ENCODE measurements around the gene PRICKLE1.

Gene PRICKLE1

DNA sequence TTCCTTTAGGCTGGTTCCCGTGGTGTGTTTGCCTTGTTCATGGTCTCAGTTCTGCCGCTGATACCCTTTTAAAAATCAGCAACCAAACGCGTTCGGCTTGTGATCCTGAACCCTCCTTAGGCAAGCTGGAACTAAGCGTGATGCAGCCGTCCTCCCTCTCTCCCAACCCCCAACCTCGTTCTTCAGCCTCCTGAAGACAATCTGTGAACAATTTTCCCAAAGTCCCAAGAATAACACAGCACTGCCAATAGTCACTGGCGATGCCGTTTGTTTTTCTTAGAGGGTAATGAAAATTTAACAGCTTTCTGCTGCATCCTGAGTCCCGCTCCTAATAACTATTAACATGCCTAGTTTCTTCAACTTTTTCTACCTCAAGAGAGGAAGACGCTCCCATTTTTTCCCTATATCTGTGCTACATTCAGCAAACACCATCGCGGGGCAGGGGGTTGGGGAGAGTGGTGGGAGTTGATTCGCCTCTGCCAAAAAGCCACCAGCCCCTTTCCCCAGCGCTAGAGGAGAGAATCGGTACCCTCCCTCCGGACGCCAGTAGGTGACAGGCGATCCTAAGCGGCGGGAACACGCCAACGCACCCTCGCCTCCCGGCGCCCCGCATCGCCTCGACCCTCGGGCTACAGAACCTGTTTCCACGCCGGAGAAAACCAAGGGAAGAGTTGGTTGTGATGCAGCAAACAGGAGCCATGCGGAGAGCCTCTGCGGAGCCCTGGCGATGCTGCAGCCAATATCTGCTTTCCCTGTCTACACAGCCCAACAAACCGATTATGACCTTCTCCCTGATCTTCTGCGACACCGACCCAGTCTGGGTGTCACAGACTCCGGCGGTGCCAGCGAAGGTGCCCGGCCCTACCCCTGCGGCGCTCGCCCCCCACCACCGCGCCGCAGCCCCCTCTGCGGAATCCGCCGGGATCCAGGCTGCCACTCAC is 752 bp downstream of the PRICKLE1 start:
- DNase-seq = no peak

DNA sequence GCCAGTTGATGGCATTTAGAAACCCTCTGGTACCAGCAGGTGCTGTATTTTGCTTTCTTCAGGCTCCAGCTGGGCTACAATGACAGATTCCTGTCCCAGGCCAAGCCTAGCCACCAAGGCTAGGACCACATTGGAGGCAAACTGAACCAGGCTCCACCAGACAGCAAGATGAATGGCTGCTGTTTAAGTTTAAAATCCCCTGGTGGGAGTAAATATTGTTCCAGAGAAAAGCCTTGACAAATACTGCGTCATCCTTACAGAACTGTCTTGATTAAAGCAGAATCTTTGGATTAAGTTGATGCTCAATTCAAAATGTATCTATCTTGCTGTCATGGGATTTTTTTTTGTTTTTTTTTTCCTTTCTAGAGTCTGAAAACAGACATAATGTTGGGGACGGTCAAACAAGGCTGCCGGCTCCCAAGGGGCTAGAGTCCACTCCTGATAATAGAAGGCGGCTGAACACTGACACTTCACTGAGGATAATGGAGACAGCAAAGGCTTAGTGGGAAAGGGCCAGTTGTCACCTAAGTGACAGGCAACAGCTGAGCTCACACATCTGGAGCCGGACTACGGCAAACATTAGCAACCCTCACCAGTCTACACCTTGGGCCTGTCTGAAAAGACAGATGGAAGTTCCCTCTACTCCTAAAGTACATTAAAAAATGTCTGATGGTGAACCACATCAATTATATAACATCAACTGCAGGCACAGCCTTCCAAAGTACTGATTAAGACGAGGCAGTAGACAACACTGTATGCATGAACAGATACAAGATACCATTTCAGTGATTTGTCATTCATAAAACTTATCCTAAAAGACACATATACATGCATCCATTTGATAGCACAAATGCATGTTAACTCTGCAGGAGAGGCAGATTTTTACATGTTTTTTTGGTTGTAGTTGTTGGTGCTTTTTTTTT is 1.7 kb downstream of the PRICKLE1 start:
- DNase-seq = no peak

DNA sequence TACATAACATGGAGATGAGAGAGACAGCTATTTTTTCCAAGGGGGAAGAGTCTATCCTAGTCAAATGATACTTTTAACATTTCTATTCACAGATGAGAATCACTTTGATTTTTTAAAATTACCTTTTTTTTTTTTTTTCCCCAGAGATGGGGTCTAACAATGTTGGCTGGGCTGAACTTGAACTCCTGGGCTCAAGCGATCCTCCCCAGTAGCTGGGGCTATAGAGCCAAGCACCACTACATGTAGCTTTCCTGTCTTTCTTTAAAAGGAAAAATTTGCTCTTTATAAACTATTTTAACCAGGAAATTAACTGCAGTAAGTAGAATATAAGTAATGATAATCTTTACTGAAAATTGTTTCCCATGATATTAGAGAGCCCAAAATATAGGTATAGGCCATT is 3.3 kb downstream of the PRICKLE1 start:
- DNase-seq = no peak

DNA sequence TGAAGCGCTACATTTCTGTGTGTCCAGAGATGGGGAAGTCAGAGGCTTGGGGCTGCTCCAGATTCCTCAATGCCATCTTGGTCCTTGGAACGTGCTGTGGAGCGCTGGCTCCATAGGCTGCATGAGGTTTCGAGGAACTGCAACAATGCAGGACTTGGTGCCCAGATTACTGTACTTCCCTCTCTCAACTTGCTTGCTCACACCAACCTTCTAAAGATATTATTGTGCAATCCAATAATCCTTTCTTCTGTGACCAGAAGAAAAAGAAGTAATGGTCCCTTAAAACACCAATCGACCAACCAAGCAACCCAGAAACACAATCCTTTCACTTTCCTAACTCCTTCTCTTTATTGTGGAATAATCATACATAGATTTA is 3.7 kb downstream of the PRICKLE1 start:
- no peak for DNase-seq

DNA sequence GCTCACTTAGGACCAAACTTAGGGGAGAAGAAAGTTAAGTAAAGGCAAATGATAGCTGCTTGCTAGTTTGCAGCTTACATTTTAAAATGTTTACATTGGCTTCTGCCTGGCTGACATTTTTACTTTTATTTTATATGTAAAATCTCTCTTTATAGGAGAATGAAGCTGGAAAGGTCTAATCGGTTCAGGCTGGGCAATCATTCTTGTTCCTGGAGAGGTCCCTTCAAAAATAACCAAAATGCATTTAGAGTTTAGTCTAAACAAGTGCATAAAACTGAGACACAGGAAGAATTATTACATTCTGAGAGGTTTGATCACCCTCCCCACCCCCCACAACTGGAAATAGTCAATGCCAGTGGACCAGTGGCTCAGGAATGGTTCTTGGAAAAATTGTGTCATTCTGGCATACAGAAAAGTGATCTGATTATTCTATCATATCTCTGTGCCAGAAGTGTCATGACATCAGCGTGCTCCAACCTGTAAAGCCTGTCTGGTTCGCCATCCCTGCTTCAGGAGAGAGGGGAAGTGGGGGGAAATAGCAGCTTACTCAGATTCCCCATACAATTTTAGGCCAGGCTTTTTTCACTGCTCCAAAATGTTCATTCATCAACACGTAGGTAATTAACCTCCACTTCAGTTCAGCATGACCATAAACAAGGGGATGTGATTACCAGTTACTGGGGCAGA is 4.2 kb downstream of the PRICKLE1 start:
- DNase-seq = no peak

DNA sequence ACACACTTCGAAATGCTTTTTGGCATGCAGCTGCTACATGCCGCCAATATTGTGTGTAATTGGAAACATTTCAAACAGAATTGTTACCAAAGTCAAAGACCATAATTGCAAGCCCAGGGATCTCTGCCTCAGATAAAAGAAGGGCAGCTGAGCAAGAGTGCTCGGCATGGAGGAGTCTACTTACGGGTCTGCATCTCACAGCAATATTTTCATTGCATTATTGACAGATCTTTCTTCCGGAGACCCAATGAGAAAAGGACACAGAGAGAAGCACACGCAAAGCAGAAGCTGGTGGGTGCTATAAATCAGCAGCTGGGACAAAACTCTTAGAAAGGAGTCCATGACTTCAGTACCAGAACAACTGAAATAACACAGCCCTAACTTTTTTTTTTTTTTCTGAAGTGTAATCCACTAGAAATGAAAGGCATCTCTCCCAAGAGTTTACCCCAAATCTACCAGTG is 4.9 kb downstream of the PRICKLE1 start:
- no peak for DNase-seq

DNA sequence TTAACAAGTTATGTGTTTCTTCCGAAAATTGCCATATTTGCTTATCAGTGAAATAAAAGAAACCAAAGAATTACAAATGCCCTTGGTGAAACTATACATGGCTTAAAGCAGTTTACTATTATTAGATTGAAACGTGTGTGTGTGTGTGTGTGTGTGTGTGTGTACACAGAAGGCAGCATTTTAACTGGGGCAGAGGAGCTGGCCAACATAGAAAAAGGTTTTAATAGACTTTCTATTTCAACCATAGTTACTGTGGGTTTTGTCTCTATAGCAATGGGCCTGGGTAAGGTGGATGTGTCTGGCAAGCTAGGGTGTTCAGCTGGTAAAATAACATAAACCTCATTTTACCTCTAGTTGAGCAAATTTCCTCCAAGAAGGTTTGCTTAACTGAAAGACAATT is 6.5 kb downstream of the PRICKLE1 start:
- DNase-seq = no peak

DNA sequence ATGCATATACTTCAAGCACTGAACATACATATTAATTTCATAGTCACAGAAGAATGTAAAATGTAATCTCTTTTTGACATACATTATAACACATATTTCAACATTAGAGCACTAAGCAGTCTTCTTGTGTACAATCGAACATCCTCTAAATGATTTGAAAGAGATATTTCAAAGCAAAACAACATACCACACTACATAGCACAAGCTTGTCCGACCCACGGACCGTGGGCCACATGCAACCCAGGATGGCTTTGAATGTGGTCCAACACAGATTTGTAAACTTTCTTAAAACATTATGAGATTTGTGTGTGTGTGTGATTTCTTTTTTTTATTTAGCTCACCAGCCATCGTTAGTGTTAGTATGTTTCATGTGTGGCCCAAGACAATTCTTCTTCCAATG is 7.0 kb downstream of the PRICKLE1 start:
- no peak for DNase-seq

DNA sequence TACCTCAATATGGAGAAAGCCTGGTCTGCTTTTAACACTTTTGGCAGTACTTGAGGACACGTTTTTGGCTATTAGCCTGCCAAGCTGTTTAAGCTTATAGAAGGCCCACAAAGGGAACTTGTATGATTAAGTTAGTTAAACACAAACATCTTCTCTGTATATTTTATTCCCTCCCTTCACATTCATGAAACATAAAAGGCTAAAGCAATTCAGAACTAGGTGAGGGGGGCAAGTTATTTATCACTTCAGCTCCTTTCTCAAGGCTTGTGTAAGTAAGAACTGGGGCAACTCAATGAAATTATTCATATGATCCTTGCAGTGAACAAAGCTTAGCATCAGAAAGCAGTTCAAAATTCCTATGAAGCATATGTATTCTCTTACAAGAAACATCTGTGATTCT is 7.5 kb downstream of the PRICKLE1 start:
- no peak for DNase-seq

DNA sequence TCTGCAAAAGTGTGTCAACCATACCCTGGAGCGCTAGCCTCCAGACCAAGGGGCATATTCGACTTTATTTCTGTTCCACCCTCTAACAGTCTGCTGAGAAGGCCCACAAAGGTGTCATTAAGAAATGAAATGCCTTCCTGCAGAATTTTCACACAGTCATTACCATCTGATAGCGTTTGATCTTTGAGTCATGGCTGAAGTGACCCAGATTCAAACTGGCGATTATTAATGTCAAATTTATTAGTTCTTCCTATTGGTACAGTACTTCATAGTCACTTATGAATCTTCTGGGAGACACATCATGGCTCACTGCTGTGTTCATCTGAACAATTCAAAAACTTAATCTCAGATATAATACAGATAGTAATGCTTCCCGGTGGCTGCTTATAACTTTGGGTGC is 13.2 kb downstream of the PRICKLE1 start:
- no peak for DNase-seq

DNA sequence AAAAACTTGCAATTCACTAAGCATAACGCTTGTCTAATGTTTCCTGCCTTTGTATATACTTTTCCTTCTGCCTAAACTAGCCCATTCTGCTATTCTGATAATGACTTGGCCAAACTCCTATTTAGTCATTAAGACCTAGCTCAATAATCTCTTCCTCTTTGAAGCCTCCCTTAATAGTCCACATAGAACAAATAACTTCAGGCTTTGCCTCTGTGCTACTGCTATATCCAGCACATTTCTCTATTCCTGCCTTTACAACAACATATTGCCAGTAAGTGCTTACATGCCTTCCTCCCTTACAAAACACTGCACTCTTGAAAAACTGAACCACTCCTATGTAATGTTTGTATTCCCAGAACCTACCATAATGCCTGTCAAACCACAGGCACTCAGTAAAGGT is 13.8 kb downstream of the PRICKLE1 start:
- no peak for DNase-seq

DNA sequence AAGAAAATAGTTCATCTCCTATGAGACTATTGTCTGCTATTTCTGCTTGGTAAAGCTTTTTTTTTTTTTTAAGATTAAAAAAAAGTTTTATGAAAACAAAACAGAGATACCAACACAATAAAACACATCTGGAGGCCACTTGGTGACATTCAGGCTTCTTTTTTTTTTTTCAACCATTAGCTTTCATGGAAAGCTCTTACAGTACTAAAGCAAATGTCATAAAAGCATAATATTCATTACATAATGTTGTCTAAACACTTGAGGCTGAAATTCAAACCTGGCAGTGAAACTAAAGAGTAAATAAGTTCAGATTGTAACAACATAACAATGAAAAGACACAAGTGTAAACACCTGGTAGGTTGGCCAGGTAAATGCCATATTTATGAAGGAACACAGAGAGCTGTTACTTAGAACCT is 14.7 kb downstream of the PRICKLE1 start:
- no peak for DNase-seq

DNA sequence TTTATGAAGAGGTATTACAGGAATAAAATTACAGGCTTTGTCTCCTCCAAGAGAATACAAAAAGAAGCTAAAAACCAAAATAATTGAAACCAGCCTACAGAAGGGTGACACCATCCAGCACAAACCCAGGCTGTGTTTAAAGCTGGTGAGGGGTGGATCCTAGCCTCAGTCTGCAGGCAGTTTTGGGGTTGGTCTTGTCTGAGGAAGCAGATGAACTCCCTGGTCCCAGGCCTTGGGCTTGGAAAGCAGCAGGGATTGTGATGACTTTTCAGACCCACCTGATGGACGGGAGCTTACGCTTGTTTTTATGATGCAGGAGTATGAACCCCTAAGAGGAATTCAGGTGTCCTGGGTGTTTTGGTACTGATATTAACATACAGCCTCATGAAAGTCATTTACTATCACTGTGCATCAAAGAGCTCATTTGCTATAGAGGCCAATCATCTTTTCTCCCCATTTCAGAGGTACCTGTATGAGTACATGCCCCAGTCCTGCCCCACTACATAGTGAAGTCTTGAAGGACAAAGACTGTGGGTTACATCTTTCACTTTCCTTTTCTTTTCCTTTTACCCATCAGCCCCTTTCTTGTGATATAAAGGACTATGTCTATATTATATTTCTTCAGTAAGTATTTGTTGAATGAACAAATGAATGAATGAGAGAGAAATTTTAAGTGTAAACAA is 18.1 kb downstream of the PRICKLE1 start:
- DNase-seq = no peak

DNA sequence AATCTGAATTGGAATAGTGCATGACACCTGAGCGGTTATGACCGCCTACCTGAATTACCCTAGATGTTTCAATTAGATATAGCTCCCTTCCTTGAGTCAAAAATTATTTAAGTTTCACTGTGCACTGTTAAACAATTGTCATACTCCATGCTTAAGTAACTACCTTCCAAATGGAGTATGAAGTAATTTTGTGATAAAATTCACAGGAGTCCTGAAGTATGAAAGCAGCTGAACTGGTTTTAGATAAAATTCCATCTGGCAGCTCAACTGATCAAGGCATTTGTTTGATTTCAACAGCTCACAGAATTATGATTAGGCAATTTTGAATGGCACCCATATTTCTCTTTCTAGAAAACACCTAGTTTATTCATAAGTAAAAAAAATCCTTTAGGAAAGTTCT is 19.5 kb downstream of the PRICKLE1 start:
- DNase-seq = no peak

DNA sequence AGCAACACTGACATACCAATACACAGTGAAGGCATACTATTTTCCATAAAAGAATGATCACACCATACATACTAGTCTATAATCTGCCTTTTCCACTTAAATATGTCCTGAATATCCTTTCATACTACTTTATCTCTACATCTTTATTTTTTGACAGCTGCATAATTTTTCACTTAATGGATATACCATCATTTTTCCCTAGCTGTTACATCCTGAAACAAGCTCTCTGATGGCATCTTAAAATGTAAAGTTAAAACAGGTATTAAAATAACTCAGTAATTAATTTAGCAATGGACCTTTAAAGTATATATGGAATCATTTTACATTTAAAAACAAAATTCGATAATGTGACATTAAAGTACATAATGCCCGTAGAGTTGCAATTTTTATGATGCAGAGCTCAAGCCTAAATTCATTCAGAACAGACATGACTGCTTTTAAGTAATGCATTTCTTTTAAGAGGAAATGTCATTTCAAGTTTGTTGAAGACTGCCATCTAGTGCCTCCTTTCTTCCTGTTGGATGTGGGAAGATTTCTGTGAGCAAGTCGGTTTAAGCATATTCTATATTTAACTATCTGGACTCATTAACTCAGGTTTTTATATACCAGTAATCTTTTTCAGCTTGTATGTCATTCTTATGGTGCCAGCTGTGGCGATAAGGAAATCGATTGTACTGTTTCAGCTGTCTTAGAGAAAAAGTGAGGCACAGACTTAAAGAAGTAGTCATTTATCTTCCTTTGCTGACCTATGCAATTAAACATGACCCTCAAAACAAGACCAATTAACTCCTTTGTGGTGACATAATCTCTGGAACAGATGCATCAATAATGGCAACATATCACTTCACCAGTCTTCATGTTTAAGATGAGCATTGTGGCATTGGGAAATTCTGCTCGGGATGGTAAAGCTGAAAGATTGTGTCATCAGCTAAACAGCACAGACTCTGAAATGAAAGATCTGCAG is 20.3 kb downstream of the PRICKLE1 start:
- DNase-seq = no peak

DNA sequence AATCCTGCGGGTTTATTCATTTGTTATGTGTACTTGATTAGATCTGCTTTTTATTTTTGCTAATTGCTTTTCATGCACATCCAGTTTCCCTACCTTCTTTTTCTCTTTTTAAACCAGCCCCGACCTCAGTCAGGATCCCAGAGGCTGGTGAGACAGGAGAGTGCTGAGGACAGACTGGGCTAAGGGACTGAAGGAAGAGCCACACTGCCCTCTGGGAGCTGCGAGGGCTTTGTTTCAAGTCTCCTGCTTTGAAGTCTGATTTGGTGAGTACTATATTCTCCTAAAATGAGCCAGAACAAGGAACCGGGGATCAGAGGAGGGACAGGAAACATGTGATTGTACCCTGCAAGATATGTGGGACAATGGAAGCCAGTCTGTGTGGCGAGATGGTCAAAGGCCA is 23.9 kb downstream of the PRICKLE1 start:
- no peak for DNase-seq

DNA sequence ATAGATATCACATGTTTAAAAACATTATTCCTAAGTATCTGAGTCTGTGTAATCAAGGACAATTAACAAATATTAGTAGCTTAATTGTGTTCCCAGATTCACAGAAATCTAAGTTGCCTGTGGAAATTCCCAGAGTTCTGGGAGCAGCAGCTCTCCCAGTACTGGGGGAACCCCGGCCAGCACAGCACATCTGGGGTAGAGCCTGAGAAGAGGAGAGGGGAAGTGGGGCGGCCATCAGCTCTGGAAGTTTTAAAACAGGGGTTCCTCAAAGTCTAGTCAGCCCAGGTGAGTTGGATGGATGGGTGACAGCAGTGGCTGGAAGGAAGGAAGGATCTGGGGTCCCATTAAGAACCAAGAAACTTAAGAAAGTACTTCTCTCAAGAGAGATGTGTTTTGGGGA is 24.6 kb downstream of the PRICKLE1 start:
- DNase-seq = no peak

DNA sequence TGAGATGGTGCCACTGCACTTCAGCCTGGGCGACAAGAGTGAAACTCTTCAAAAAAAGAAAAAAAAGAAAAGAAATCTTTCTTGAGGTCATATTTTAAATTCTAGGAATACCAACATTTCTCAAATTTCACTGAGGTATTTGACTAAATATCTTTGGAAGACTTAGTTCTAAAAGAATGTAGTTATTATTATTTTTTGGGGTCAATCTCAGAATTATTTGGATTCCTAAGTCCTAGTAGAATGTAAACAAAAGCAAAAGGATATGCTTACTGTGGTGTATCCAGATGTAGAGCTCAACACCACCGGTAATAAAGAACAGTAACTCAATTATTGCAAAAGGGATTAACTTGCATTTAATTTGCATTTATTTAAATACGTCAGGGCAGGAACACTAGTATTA is 25.0 kb downstream of the PRICKLE1 start:
- no peak for DNase-seq

DNA sequence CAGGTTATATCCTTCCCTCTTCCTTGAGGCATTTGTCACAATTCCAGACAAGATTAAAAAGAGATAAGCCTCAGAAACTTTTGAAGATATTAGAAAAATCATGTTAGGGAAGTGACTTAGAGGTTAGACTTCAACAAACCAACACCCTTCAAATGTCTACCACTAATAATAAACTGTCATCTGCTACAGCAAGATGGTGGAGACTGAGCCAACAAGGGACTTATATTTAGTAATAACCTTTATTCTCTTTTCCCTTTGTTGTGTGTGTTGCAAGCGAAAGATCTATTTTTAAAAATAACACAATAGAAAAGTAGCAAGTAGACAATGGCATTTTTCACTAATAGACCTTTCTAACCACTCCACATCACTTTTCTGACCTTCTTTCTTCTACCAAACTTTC is 28.6 kb downstream of the PRICKLE1 start:
- DNase-seq = no peak

DNA sequence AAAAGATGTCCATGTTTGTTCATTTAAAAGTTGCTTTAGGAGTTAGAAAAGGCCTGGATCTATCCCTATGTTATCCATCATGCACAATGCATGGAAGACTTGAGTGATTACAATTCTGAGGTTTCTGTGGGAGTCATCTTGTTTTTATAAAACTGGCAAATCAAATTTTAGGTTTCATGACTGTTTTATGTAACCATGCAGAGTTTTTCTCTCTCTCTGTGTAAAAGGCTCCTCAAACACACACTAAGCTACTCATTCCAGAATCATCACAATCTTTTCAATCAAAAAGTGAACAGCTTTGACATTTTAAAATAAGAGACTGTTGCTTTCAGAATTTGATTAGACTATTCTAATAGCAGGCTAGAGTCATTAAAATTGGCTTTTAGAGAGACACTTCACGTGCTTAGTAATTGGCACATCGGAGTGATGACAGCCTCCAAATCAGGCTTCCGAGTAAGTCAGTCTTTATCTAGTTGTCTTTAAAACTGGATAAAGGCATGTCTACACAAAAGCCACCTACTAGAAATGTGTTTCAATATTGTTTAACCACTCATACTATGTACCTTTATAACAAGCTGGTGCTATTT is 31.9 kb downstream of the PRICKLE1 start:
- no peak for DNase-seq

DNA sequence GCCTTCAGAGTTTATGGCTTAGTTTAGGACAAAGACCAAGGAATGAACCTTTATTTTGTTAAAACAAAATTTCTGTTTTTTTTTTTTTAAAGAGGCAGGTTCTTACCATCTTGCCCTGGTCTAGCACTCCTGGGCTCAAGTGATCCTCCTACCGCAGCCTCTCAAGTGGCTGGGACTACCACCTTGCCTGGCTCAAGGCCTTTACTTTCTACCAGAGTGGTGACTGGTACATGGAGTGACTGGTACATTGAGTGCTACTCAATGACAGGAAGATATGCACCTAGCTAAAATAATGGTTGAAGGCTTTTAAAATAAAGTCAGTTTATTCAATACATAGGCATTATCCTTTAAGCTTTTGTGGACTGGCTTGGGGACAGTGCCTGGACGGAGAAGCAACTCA is 32.6 kb downstream of the PRICKLE1 start:
- no peak for DNase-seq

Measured in activated gamma-delta T cell treated with Interleukin-2 at 50 U/mL for 16 hours (primary cell).